SU-DHL-6 (cell line): ENCODE data around the gene LZIC.

Experiments used
- EZH2phosphoT487 ChIP-seq: fragments of 200-600 bp; sonication (generic), shearing (Covaris generic); conservative IDR thresholded peaks from 2 replicates; pipeline ENCODE4 v1.6.1; 2018; ENCODE audit warnings: mild to moderate bottlenecking, antibody characterized with exemption, low read length, moderate library complexity, mixed read lengths
- TF ChIP-seq, protein P1 (sequence below): fragments of 200-600 bp; sonication (generic); IDR thresholded peaks from one replicate; pipeline ENCODE4 v1.5.1; 2017; ENCODE audit warnings: antibody characterized with exemption, mild to moderate bottlenecking, low read length, moderate library complexity; ENCODE audit not compliant: insufficient read depth, poor library complexity, severe bottlenecking

DNA sequence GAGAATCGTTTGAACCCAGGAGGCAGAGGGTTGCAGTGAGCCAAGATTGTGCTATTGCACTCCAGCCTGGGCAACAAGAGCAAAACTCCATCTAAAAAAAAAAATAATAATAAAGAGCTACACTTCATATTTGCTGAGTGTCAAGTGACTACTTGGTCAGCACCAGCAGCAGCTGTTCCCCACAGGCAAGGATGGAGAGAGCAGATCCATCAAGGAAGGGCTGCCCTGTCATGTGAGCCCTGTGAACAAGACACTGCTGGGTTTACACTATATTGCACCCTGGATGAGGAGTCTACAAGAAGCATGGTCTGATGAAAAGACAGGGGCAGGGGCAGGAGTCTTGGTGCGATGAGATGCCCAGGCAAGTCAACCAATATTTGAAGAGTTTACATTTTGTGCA, 36.7 kb downstream of the LZIC start:
- TF ChIP-seq, protein P1, sequence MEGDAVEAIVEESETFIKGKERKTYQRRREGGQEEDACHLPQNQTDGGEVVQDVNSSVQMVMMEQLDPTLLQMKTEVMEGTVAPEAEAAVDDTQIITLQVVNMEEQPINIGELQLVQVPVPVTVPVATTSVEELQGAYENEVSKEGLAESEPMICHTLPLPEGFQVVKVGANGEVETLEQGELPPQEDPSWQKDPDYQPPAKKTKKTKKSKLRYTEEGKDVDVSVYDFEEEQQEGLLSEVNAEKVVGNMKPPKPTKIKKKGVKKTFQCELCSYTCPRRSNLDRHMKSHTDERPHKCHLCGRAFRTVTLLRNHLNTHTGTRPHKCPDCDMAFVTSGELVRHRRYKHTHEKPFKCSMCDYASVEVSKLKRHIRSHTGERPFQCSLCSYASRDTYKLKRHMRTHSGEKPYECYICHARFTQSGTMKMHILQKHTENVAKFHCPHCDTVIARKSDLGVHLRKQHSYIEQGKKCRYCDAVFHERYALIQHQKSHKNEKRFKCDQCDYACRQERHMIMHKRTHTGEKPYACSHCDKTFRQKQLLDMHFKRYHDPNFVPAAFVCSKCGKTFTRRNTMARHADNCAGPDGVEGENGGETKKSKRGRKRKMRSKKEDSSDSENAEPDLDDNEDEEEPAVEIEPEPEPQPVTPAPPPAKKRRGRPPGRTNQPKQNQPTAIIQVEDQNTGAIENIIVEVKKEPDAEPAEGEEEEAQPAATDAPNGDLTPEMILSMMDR: no peak
- TF ChIP-seq EZH2phosphoT487: no peak
